ENCODE measurements around the gene ACTRT1.

ACTRT1 gene

GRCh38 chrX:128052303-128052702 is at the start of gene ACTRT1:
TSS of gene ACTRT1 (minus strand) at chrX:128052403. CDS start at chrX:128052206, 197 bp downstream.
- Histone ChIP-seq H3K4me3 (ENCODE audit: low read length) (no peak within 1 kb of the TSS), H3K4me1 (ENCODE audit: insufficient read depth, low read length) (no peaks in the 10 kb centered on the region), H3K27me3 (ENCODE audit: insufficient read depth, low read length) (no peaks in the 10 kb centered on the region), H3K9me3 (ENCODE audit: low read length) (no peaks in the 10 kb centered on the region), H3K36me3 (ENCODE audit: insufficient read depth, low read length) (no peaks in the 10 kb centered on the region), H2AFZ (ENCODE audit: low read depth, low read length) (no peak within 1 kb of the TSS)

GRCh38 chrX:128078545-128078944 is 26.3 kb upstream of the ACTRT1 start:
- no peaks in the 10 kb centered on the region for H3K27me3 ChIP-seq (ENCODE audit: insufficient read depth, low read length)

GRCh38 chrX:128057421-128057820 is 5.2 kb upstream of the ACTRT1 start:
- Histone ChIP-seq H3K36me3 (ENCODE audit: insufficient read depth, low read length) (no peaks in the 10 kb centered on the region), H3K4me3 (ENCODE audit: low read length) (no peak overlapping the region), H2AFZ (ENCODE audit: low read depth, low read length) (no peak overlapping the region), H3K9me3 (ENCODE audit: low read length) (no peaks in the 10 kb centered on the region), H3K4me1 (ENCODE audit: insufficient read depth, low read length) (no peaks in the 10 kb centered on the region), H3K27me3 (ENCODE audit: insufficient read depth, low read length) (no peaks in the 10 kb centered on the region)

More at GRCh38 chrX:128078545-128078944, 26.3 kb upstream of the ACTRT1 start:
- Histone ChIP-seq H2AFZ (ENCODE audit: low read depth, low read length) (no peak overlapping the region), H3K4me1 (ENCODE audit: insufficient read depth, low read length) (no peaks in the 10 kb centered on the region), H3K36me3 (ENCODE audit: insufficient read depth, low read length) (no peaks in the 10 kb centered on the region), H3K4me3 (ENCODE audit: low read length) (no peak overlapping the region), H3K9me3 (ENCODE audit: low read length) (no peaks in the 10 kb centered on the region)

GRCh38 chrX:128051526-128051925 is 677 bp downstream of the ACTRT1 start:
- Histone ChIP-seq H3K4me1 (ENCODE audit: insufficient read depth, low read length) (no peaks in the 10 kb centered on the region), H3K36me3 (ENCODE audit: insufficient read depth, low read length) (no peaks in the 10 kb centered on the region), H3K27me3 (ENCODE audit: insufficient read depth, low read length) (no peaks in the 10 kb centered on the region), H3K4me3 (ENCODE audit: low read length) (no peak overlapping the region), H2AFZ (ENCODE audit: low read depth, low read length) (no peak overlapping the region), H3K9me3 (ENCODE audit: low read length) (no peaks in the 10 kb centered on the region)

GRCh38 chrX:128035318-128035717 is 16.9 kb downstream of the ACTRT1 start:
- Histone ChIP-seq H3K27me3 (ENCODE audit: insufficient read depth, low read length) (no peaks in the 10 kb centered on the region), H3K4me1 (ENCODE audit: insufficient read depth, low read length) (no peaks in the 10 kb centered on the region), H3K4me3 (ENCODE audit: low read length) (no peak overlapping the region), H2AFZ (ENCODE audit: low read depth, low read length) (no peak overlapping the region), H3K36me3 (ENCODE audit: insufficient read depth, low read length) (no peaks in the 10 kb centered on the region), H3K9me3 (ENCODE audit: low read length) (no peaks in the 10 kb centered on the region)

GRCh38 chrX:128021566-128021965 is 30.6 kb downstream of the ACTRT1 start:
- Histone ChIP-seq H3K4me3 (ENCODE audit: low read length) (no peak overlapping the region), H3K27me3 (ENCODE audit: insufficient read depth, low read length) (no peaks in the 10 kb centered on the region), H3K9me3 (ENCODE audit: low read length) (no peaks in the 10 kb centered on the region), H3K36me3 (ENCODE audit: insufficient read depth, low read length) (no peaks in the 10 kb centered on the region), H3K4me1 (ENCODE audit: insufficient read depth, low read length) (no peaks in the 10 kb centered on the region), H2AFZ (ENCODE audit: low read depth, low read length) (no peak overlapping the region)

GRCh38 chrX:128020701-128021100 is 31.5 kb downstream of the ACTRT1 start:
- H3K27me3 ChIP-seq (ENCODE audit: insufficient read depth, low read length), result no peaks in the 10 kb centered on the region
- H2AFZ ChIP-seq (ENCODE audit: low read depth, low read length), result no peak overlapping the region
- H3K4me3 ChIP-seq (ENCODE audit: low read length), result no peak overlapping the region
- H3K9me3 ChIP-seq (ENCODE audit: low read length), result no peaks in the 10 kb centered on the region
- no peaks in the 10 kb centered on the region for H3K36me3 ChIP-seq (ENCODE audit: insufficient read depth, low read length)
- no peaks in the 10 kb centered on the region for H3K4me1 ChIP-seq (ENCODE audit: insufficient read depth, low read length)

GRCh38 chrX:128019218-128019617 is 33.0 kb downstream of the ACTRT1 start:
- Histone ChIP-seq H3K27me3 (ENCODE audit: insufficient read depth, low read length) (no peaks in the 10 kb centered on the region), H3K4me1 (ENCODE audit: insufficient read depth, low read length) (no peaks in the 10 kb centered on the region), H3K9me3 (ENCODE audit: low read length) (no peaks in the 10 kb centered on the region), H3K36me3 (ENCODE audit: insufficient read depth, low read length) (no peaks in the 10 kb centered on the region), H3K4me3 (ENCODE audit: low read length) (no peak overlapping the region), H2AFZ (ENCODE audit: low read depth, low read length) (no peak overlapping the region)

GRCh38 chrX:128012015-128012414 is 40.2 kb downstream of the ACTRT1 start:
- no peak overlapping the region for H2AFZ ChIP-seq (ENCODE audit: low read depth, low read length)
- no peaks in the 10 kb centered on the region for H3K9me3 ChIP-seq (ENCODE audit: low read length)
- no peak overlapping the region for H3K4me3 ChIP-seq (ENCODE audit: low read length)
- no peaks in the 10 kb centered on the region for H3K4me1 ChIP-seq (ENCODE audit: insufficient read depth, low read length)
- no peaks in the 10 kb centered on the region for H3K36me3 ChIP-seq (ENCODE audit: insufficient read depth, low read length)
- no peaks in the 10 kb centered on the region for H3K27me3 ChIP-seq (ENCODE audit: insufficient read depth, low read length)

- H3K9me3 ChIP-seq (ENCODE audit: low read length), result no peaks in the 10 kb centered on the region
- H3K4me3 ChIP-seq (ENCODE audit: low read length), result no peak overlapping the region
- H3K36me3 ChIP-seq (ENCODE audit: insufficient read depth, low read length), result no peaks in the 10 kb centered on the region
- H3K27me3 ChIP-seq (ENCODE audit: insufficient read depth, low read length), result no peaks in the 10 kb centered on the region
- H2AFZ ChIP-seq (ENCODE audit: low read depth, low read length), result no peak overlapping the region
- H3K4me1 ChIP-seq (ENCODE audit: insufficient read depth, low read length), result no peaks in the 10 kb centered on the region
Observed at GRCh38 chrX:128007882-128008281, 44.3 kb downstream of the ACTRT1 start.

All from neuron (in vitro differentiated cells).